ENCODE data around the gene RAB30.

Gene RAB30

DNA sequence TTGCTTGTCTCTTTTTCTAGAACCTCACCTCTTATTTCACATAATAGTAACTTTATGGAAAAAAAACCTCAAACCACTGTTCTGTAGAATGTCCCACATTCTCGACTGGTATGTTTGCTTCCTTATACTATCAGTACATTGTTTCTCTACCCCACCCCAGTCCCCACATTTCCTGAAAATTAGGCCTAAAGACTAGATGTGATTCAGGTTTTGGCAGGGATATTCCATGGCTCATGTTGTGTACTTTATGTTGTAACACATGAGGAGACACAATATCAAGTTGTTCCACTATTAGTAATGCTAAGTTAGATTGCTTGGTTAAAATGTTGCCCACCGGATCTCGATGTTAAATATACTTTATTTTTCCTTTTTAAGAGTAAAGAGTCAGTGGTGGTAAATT is 135.4 kb downstream of the RAB30 start:
- DNase-seq, result no peak

DNA sequence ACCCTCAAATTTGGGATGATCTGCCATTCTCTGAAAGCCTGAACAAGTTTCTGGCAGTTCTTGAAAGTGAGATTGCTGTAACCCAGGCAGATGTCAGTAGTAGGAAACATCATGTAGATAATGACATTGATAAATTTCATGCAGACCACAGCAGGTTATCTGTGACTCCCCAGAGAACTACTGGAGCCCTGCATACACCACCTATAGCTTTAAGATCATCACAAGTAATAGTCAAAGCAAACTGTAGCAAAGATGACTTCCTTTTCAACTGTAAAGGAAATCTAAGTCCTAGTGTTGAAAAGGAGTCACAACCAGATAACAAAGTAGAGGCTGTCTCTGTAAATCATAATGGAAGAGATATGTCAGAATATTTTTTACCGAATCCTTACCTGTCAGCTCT is 139.1 kb downstream of the RAB30 start:
- no peak for DNase-seq

DNA sequence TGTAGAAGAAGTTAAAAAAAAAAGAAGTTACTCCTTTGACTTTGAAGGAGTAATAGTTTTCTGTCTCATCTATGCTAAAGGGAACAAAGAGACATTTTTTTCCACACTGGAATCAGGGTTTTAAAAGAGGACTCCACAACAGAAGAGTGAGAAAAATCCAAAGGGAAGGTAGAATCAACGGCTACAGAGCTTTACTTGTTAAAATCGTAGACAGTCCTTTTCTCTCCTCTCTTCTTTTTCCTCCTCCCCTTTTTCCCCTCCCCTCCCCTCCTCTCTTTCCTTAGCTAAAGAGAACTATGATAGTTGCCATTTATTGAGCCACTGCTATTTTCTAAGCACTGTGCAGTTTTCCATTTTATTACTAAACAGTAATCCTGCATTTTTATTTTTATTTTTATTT is 141.0 kb downstream of the RAB30 start:
- no peak for DNase-seq

DNA sequence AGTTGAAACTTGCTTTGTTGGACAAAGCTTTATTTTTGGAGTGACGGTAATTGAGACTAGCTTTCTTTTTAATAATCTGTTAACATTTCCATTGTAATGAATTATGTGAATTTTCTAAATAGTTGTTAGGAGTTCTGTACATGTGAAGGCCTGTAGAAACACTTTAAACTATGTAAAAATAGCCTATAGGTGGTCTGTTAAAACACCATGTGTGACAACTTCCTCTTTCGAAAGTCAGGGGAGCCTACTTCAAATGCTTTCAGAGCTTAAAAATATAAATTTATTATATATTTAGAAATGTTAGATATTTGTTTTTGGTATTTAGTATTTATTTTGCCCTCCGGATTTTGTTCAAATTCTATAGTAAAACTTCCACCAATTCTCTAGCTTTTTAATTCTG is 141.5 kb downstream of the RAB30 start:
- DNase-seq, result no peak

DNA sequence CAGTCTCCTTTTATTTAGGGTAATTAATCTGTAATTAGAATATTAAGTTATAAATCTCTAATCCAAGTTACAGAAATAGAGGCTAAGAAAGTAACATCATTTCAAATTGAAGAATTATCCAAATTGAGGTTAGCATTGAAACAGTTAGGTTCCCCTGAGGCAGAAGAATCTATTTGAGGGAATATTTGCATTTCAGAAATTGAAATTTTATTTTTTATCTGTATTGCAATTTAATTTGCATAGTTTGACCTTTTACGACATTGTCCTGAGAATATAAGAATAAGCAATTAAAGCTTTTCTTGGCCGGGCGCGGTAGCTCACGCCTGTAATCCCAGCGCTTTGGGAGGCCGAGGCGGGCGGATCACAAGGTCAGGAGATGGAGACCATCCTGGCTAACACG is 142.6 kb downstream of the RAB30 start:
- DNase-seq, result no peak

DNA sequence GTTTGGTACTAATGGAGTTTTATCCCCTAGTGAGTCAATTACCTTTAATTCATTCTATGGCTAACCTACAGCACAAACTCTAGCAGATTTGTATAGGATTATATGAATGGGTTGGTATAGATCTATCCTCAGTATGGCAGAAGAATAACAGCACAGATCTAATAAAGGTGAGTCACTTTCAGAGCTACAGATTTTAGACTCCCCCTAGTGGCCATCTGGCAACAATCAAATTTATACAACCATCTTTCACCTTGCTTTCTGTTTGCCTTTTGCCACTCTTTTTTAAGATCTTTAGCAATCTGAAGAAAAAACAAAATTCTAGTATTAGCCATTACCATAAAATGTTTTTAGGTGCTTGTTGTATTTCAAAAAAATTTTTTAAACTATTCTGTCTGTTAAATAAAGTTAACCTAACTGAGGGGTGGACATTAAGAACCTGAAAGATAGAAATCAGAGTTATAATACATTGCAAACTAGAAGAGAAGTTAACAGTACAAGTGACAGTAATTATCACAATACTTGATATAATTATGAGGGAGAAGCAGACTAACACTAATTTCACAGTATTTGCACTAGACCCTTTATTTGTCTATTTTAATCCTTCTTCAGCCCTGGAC is 144.3 kb downstream of the RAB30 start:
- no peak for DNase-seq

DNA sequence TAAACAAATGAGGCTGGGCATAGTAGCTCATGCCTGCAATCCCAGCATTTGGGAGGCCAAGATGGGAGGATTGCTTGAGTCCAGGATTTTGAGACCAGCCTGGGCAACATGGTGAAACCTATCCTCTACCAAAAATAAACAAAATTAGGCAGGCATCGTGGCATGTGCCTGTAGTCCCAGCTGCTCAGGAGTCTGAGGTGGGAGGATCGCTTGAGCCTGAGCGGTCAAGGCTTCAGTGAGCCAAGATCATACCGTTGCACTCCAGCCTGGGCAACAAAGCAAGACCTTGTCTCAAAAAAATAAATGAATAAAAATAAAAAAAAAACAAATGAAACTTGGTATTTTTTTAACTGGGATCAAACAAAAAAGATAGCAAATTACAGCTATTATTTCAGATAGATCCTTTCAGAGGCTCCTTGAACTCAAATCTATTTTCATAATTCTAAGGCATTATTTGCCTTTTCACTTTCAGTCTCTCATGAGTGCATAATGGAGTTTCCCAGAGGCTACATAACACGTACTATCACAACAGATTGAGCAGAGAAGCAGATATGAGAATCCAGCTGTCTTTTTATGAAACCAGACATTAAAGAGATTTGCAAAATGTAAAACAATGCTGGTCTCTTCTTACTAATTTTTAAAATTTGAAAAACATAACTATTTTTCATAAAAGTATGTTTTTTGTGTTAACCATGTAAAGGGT is 147.0 kb downstream of the RAB30 start:
- DNase-seq, result no peak

All from cortex of kidney (tissue), 1 donor.